GM21528 (cell line): ENCODE results near the gene CCDC158.
"Not testable (repeated sequence)": the region's sequence is repeated elsewhere in the genome, so short reads cannot be mapped to it uniquely, and the experiment has no call there.

Experiments
- ATAC-seq: cut with Tn5 transposase; IDR thresholded peaks from one replicate; pipeline ENCODE4 v1.9.1; 2021; ENCODE audit warnings: mild to moderate bottlenecking, moderate library complexity; ENCODE audit not compliant: unreplicated experiment, low FRiP score

CCDC158 gene

GRCh38 chr4:76283900-76284299, 137.0 kb downstream of the CCDC158 start:
- ATAC-seq, result no peak

GRCh38 chr4:76282941-76283689, 137.8 kb downstream of the CCDC158 start:
- ATAC-seq, result no peak

GRCh38 chr4:76281594-76281993, 139.3 kb downstream of the CCDC158 start:
- ATAC-seq, result not testable (repeated sequence)

- ATAC-seq, result no peak
These were observed 140.2 kb downstream of the CCDC158 start for GRCh38 chr4:76280488-76281441.

- ATAC-seq, result no peak
These were observed 141.5 kb downstream of the CCDC158 start for GRCh38 chr4:76279462-76279861.

GRCh38 chr4:76278583-76278982, 142.4 kb downstream of the CCDC158 start:
- no peak for ATAC-seq

GRCh38 chr4:76277667-76278066, 143.3 kb downstream of the CCDC158 start:
- ATAC-seq, result no peak

GRCh38 chr4:76276813-76277212, 144.1 kb downstream of the CCDC158 start:
- ATAC-seq, result no peak

GRCh38 chr4:76275486-76276124, 145.3 kb downstream of the CCDC158 start:
- ATAC-seq, result no peak

- no peak for ATAC-seq
These were observed 147.9 kb downstream of the CCDC158 start for GRCh38 chr4:76272999-76273398.

- ATAC-seq, result no peak
These were observed 148.4 kb downstream of the CCDC158 start for GRCh38 chr4:76272582-76272981.

GRCh38 chr4:76272073-76272472, 148.9 kb downstream of the CCDC158 start:
- ATAC-seq, result no peak

- ATAC-seq, result no peak
These were observed 149.7 kb downstream of the CCDC158 start for GRCh38 chr4:76271248-76271647.

- ATAC-seq, result no peak
These were observed 150.4 kb downstream of the CCDC158 start for GRCh38 chr4:76270244-76271175.

- ATAC-seq, result no peak
These were observed 153.1 kb downstream of the CCDC158 start for GRCh38 chr4:76267811-76268210.

GRCh38 chr4:76266627-76267026, 154.3 kb downstream of the CCDC158 start:
- ATAC-seq, result no peak

- ATAC-seq, result no peak
These were observed 155.2 kb downstream of the CCDC158 start for GRCh38 chr4:76265631-76266218.
